Measurements from ENCODE around the gene ARID3C.
A peak's percentile ranks its signal among the peaks of the same experiment; 100 is the strongest.
"Not testable (repeated sequence)": the region's sequence is repeated elsewhere in the genome, so short reads cannot be mapped to it uniquely, and the experiment has no call there.

Gene ARID3C

DNA sequence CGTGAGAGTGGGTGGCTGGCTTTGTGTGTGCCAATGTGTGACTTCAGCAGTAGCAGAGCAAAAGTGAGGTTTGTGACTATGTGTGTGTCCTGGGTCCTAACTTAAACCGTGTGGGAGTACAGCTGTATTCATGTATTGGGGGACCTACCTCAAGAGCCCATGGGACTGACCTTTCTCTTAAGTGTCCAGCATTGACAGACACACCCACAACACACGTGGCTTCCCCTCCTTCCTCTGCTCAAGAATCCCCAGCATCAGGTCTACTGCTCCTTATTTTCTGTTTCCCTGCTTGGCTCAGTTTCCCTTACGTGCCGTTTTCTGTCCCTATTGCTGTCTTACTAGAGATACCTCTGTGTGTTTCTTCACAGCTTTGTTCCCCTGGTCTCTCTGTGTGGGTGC, 23.7 kb upstream of the ARID3C start:
- DNase-seq (ENCODE audit: low read depth), result no peak

DNA sequence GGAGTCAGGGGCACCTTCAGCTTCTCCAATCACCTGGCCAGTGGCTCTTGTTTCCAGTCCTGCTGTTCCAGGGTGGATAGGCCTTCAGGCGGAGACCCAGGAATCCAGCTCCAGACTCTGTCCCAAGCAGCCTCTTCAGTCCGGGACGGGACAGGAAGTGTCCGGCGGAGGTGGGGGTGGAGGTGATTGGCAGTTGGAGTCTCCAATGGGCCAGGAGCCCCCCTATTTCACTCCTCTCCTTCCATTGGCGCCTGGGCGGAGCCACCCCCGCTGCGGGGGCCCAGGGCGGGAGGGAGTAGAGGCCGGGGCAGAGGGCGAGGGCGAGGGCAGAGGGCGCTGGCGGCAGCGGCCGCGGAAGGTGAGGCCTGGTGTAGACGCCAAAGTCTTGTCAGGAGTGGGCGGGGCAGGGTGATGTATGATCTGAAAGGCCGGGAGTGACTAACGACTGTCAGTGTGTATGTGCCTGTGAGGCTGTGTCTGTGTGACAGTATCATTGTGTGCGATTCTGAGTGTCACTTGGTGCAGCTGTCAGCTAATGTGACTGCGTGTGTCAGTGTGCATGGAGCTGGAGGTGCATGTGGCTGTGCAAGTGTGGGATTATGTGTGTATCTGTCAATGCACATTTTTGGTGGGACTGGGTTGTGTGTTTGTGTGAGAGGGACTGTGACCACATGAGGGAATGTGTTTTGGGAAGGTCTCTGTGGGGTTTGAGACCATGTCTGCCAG, 23.2 kb upstream of the ARID3C start, which contains the start of gene IL11RA:
Gene IL11RA, plus strand, starts transcription at position 310 of the 726 bp plus-strand sequence. CDS start 3,033 bp downstream, outside the sequence.
- DNase-seq (ENCODE audit: low read depth), result peak; percentile 79

DNA sequence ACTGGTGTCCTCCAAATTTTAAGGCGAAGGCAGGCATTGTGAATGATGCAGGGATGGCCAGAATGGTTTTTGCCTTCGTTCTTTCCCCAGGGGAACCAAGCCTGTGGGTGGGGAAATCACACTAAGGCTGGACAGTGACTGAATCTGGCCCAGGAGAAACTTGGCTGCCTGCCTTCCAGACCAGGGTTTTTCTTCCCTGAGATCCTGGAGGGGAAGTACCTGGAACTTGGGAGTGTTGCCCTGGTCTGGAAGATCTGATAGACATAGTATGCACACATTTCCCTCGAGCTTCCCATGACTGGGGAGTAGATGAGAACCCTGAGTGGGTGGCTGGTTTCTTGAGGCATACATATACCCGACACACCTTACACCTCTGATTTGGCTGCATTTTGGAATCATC, 22.5 kb upstream of the ARID3C start:
- DNase-seq (ENCODE audit: low read depth), result no peak

DNA sequence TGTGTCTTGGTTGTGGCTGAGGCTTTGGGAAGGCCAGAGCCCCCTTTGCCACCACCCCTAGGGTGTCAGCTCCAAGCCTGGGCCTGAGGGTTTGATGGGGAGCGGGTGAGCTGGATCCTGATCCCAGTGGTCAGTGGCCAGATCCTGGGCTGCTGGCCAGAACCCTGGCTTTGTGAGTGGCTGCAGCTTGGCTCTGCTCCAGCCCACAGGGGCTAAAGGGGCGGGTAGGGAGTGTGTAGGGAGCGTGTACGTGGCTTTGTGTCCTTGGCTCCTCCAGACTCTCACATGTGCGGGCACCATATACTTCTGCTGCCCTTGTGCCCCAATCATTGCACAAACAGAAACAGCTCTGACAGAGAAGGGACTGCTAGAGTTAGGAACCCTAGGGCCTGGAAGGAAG, 21.9 kb upstream of the ARID3C start:
- DNase-seq (ENCODE audit: low read depth), result no peak

GRCh38 chr9:34648673-34649072, 19.8 kb upstream of the ARID3C start:
- no peak for DNase-seq (ENCODE audit: low read depth)

DNA sequence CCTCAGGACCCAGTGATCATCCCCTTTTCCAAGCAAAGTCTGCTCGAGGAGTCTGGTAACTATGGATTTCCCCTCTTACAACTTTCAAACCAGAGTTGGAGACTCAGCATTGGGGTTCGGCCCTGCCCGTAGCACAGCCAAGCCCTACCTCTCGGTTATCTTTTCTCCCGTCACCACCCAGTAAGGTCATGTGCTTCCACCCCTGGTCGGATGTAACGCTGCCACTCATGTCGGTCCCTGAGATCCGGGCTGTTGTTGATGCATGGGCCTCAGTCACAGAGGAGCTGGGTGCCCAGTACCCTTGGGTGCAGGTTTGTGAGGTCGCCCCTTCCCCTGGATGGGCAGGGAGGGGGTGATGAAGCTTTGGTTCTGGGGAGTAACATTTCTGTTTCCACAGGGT, 18.8 kb upstream of the ARID3C start:
- no peak for DNase-seq (ENCODE audit: low read depth)

DNA sequence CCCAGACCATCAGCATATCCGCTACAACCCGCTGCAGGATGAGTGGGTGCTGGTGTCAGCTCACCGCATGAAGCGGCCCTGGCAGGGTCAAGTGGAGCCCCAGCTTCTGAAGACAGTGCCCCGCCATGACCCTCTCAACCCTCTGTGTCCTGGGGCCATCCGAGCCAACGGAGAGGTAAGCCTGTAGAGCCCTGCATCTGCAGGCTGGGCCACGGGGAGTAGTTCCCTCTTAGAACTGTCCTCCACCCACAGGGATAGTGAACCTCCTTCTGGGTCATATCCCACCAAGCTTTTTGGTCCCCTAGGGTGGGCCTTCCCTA, 18.2 kb upstream of the ARID3C start:
- no peak for DNase-seq (ENCODE audit: low read depth)

DNA sequence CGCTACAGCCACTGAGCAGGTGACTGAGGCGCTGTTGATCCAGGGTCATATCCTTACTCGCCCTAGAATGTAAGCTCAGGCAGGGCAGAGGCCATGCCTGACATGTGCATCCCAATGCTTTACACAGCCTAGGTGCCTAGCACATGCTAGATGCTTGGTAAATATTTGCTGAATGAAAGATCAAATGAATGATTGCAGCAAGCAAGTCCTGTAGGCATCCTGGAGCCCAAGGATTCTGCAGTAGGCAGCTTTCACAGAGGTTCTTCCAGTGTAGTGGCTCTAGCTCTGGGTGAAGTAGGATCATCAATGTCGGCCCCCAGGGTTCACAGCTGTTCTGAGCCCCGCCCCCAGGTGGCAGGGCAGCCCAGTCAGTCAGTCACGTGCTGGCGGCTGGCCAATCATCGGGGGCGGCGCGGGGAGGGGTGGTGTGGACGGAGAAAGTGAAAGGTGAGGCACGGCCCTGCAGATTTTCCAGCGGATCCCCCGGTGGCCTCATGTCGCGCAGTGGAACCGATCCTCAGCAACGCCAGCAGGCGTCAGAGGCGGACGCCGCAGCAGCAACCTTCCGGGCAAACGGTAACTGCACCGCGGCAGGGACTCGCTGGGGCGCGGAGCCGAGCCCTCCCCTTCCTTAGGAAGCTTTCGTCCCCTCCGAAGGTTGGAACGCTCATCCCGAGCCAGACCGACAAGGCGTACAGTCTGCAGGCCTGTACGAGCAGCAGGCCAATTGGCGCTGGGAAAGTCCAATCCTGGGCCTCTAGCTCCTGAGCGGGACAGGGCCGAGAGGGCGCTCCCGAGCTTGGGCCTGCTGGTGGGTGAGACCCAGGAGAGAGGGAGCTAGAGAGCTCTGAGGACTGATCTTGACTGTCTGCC, 17.6 kb upstream of the ARID3C start, which contains the start of gene GALT:
Gene GALT, plus strand, starts transcription at position 465 of the 873 bp plus-strand sequence. Its CDS starts 30 bp downstream, at position 495.
- peak; percentile 78 for DNase-seq (ENCODE audit: low read depth)

DNA sequence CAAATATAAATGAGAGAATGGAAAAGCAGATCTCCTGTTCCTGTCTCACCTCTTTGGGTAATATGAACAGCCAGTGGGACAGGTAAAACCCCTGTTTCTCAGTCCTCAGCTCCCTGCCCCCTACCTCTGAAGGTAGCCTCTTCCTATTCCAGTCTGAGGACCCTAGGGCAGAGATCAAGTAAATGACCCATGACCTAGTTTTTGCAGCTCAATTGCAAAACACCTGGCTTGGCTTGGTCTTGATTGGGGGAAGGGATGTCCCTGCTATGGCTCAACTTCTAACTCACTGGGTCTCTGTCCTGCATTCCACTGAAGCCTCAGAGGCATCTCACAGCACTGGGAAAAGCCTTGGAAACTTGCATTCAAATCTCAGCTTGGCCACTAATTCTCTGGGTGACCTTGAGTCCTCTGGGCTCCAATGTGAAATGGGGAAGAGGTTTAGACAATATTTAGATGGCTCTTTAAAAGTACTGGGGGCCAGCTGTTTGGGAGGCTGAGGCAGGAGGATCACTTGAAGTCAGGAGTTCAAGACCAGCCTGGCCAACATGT, 16.0 kb upstream of the ARID3C start:
- no peak for DNase-seq (ENCODE audit: low read depth)

- DNase-seq (ENCODE audit: low read depth), result no peak
Observed at GRCh38 chr9:34642679-34643078, 13.8 kb upstream of the ARID3C start.

DNA sequence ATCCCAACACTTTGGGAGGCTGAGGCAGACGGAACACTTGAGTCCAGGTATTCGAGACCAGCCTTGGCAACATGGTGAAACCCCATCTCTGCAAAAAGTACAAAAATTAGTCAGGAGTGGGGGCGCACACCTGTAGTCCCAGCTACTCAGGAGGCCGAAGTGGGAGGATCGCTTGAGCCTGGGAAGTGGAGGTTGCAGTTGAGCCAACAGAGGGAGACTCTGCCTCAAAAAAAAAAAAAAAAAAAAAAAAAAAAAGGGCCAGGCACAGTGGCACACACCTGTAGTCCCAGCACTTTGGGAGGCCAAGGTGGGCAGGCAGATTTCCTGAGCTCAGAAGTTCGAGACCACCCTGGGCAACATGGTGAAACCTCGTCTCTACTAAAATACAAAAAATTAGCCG, 10.5 kb upstream of the ARID3C start:
- not testable (repeated sequence) for DNase-seq (ENCODE audit: low read depth)

- no peak for DNase-seq (ENCODE audit: low read depth)
Observed at GRCh38 chr9:34638138-34638445, 9.2 kb upstream of the ARID3C start.

DNA sequence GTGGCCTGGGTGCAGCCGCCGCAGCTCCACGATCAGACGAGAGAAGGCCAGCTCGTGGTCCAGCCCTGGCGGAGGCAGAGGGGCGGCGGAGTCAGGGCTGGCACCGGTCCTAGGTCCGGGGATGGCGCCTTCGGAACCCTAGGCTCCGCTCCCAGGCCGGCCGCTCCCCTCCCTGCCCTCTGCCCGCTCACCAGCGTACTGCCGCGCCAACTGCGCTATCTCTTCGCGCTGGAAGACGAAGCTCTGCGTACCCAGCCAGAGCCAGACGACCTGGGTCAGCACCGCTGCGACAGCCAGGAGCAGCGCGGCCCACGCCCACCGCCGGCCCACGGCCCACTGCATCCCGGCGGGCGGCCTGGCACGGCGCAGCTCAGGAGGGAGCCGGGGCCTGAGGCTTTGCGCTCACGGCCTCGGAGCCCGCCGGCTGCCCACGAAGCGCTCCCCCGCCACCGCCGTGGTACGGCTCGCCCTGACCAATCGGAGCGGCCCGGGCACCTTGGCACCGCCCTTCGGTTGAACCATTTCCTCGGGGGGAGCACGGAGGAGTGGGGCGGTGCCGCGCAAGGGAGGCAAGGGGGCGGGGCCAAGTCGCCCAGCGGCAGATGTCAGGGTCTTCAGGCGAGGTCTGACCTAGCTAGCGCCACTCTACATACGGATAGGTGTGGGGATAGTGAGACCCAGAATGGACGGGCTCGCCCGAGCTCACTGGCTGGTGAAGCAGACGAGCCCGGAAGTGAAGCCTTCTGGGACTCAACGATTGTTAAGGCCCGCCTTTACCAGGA, 8.7 kb upstream of the ARID3C start, which contains the start of gene SIGMAR1:
Gene SIGMAR1, minus strand, starts transcription at position 432 of the 782 bp plus-strand sequence. Its CDS starts 90 bp downstream, at position 342.
- peak; percentile 88 for DNase-seq (ENCODE audit: low read depth)

DNA sequence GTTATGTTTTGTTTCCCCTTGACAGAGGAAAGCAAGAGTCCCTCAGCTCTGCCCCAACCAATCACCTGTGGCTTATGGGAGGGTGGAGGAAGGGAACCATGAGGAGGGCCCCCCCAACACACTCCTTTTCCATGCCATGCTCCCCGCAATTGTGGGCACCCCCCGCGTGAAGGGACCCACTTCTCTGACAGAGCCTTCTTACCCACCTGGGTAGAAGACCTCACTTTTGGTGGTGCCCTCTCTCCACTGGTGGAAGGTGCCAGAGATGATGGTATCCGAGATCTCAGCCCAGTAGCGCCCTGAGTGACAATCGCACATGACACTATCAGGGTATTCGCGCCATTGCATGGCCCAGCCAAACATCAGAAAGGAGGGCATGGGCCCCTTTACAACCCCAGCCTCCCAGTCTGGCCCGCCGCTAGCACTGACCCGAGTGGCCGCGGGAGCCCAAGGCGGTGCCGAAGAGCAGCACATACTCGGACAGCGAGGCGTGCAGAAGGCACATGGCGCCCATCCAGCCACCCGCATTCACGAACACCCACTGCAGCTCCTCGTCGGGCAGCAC, 8.0 kb upstream of the ARID3C start:
- no peak for DNase-seq (ENCODE audit: low read depth)

DNA sequence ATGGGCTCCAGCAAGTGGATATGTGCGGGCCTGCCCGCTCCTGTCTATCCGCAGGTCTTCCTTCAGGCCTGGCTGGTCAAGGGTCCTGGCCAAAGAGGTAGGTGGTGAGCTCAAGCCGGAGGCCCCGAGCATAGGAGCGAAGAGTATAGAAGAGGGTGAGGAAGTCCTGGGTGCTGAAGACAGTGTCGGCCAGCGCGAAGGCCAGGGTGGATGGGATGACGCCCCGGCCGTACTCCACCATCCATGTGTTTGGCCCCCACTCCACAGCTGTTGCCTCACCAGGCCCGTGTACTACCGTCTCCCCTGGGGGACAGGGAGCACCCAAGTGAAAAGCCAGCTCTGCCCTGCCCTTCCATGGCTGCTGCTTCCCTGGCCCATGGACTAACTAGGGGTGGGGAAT, 6.7 kb upstream of the ARID3C start:
- DNase-seq (ENCODE audit: low read depth), result no peak

GRCh38 chr9:34634551-34635248, 5.8 kb upstream of the ARID3C start:
- DNase-seq (ENCODE audit: low read depth), result no peak

GRCh38 chr9:34633851-34634550, 5.1 kb upstream of the ARID3C start:
- DNase-seq (ENCODE audit: low read depth), result peak; percentile 60

DNA sequence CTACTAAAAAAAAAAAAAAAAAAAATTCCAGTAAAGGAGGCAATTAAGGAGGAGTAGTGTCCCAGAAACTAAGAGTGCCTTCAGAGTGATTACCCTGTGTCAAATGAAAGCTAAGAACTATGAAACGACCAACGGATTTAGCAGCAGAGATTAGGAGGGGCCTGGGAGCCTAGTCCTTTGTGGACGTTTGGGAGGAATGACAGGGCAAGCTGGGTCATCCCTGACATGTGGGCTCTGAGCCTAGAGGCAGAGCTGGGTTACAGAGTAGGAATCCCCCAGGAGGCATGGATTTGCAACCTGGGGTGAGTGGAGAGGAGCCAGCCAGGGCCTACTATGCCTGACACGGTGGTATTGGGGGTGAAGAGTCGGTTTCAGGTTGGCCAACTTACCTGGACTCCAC, 4.3 kb upstream of the ARID3C start:
- DNase-seq (ENCODE audit: low read depth), result no peak

GRCh38 chr9:34630402-34631154, 1.7 kb upstream of the ARID3C start:
- no peak for DNase-seq (ENCODE audit: low read depth)

DNA sequence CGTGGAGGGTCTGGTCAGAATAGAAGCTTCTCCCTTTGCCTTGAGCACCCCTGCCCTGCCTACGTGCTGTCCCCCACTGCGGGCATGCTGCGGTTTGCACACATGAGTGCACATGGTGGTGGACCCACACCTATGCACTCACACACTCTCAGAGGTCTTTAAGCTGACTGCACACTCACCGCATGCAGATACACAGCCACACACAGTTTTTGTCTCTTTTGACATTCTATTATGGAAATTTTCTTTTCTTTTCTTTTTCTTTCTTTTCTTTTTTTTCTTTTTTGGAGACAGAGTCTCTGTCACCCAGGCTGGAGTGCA, 584 bp upstream of the ARID3C start:
- DNase-seq (ENCODE audit: low read depth), result no peak

Measured in CMK (cell line).